NT2/D1 (cell line): Measurements from ENCODE around the gene ARAP2.

ENCODE experiments used
- DNase-seq: peaks from one replicate; pipeline ENCODE4 v3.0.0-alpha.2; 2011; ENCODE audit warnings: low read depth, low spot score
- H3K27me3 ChIP-seq: 2 replicates; pipeline ENCODE4 v1.6.0; 2011; ENCODE audit warnings: mild to moderate bottlenecking; ENCODE audit not compliant: insufficient read length, insufficient read depth
- H3K36me3 ChIP-seq: 2 replicates; pipeline ENCODE4 v1.6.1; 2011; ENCODE audit warnings: mild to moderate bottlenecking, low read length, mixed read lengths; ENCODE audit not compliant: insufficient read depth, insufficient read length
- H3K4me1 ChIP-seq: 2 replicates; pipeline ENCODE4 v1.5.1; 2011; ENCODE audit not compliant: insufficient read depth, insufficient read length
- H3K4me3 ChIP-seq: 2 replicates; pipeline ENCODE4 v1.5.1; 2011; ENCODE audit warnings: low read depth; ENCODE audit not compliant: insufficient read length
- H3K9ac ChIP-seq: 2 replicates; pipeline ENCODE4 v1.6.0; 2011; ENCODE audit warnings: low read depth; ENCODE audit not compliant: insufficient read length
- H3K9me3 ChIP-seq: 2 replicates; pipeline ENCODE4 v1.5.1; 2011; ENCODE audit warnings: mild to moderate bottlenecking, low read length; ENCODE audit not compliant: insufficient read depth
- SUZ12 ChIP-seq: IDR thresholded peaks from 2 replicates; pipeline ENCODE4 v1.6.1; 2011; ENCODE audit not compliant: insufficient read length, insufficient read depth; ENCODE audit errors: extremely low read depth
- YY1 ChIP-seq: IDR thresholded peaks from 2 replicates; pipeline ENCODE4 v1.6.1; 2011; ENCODE audit not compliant: insufficient read length, insufficient read depth
- ZNF274 ChIP-seq: IDR thresholded peaks from 2 replicates; pipeline ENCODE4 v1.6.1; 2011; ENCODE audit warnings: mild to moderate bottlenecking, low read depth, low read length

Gene ARAP2

DNA sequence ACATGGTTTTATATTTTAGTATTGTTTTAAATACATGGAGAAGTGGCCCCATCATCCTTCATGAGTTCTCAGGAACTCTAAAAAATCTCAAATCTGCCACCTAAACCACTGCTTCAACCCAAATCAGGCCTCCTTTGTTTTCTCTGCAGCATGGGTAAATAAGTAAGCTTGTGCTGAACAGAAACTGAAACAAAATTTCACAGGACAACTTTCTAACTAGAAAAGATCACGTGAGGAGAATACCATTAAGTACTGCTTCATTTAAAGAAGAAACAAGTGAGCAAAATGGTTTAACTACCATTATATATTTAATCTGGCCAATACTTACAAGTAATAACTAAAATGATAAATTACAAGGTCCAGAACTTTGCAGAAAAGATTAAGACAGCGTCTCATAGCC is 2.5 kb downstream of the ARAP2 start:
- H3K4me1 ChIP-seq = no peaks in the 10 kb centered on the region
- H3K9me3 ChIP-seq = no peaks in the 10 kb centered on the region
- H3K27me3 ChIP-seq = peaks cover 29% of the 10 kb centered on the region
- H3K9ac ChIP-seq = no peak overlapping the region
- TF ChIP-seq YY1 (no peak), SUZ12 (no peak), ZNF274 (no peak)
- no peaks in the 10 kb centered on the region for H3K36me3 ChIP-seq
- no peak overlapping the region for H3K4me3 ChIP-seq
- no peak for DNase-seq

DNA sequence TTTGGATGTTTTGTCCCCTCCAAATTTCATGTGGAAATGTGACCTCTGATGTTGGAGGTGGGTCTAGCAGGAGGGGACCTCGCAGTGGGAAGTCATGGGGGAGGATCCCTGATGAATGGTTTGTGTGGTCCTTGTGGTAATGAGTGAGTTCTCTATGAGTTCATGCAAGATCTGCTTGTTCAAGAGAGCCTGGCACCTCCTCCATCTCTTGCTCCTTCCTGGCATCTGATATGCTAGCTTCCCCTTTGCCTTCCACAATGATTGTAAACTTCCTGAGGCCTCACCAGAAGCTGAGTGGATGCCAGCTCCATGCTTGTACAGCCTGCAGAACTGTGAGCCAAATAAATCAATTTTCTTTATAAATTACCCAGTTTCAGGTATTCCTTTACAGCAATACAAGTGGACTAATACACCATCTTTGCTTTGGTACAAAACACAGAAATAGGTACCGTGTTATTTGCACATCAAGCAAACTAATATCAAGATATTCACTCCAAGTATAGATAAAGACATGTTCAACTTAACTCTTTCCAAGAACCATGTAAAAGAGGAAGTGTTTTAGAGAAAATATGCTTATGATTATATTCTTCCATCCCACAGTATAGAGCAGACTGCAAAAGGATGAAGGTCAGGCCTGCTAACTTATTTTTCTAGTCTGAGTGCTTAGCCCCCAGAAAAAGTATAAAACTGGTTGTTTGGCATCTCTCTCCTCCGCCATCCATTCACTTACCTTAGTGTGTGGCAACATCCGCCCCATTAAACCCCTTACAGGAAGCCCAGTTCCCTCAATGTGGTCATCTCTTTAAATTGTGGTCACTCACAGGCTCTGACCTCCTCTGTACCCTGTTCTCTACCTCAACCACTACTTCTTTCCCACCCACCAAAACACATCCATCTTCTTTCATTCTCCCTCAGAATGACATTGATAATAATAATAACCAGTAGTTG is 6.7 kb downstream of the ARAP2 start:
- TF ChIP-seq SUZ12 = no peak
- TF ChIP-seq ZNF274 = no peak
- TF ChIP-seq YY1 = no peak
- no peaks in the 10 kb centered on the region for H3K9me3 ChIP-seq
- H3K27me3 ChIP-seq = peaks cover 5% of the 10 kb centered on the region
- H3K9ac ChIP-seq = no peak overlapping the region
- no peaks in the 10 kb centered on the region for H3K36me3 ChIP-seq
- no peak overlapping the region for H3K4me3 ChIP-seq
- no peaks in the 10 kb centered on the region for H3K4me1 ChIP-seq
- DNase-seq = no peak

DNA sequence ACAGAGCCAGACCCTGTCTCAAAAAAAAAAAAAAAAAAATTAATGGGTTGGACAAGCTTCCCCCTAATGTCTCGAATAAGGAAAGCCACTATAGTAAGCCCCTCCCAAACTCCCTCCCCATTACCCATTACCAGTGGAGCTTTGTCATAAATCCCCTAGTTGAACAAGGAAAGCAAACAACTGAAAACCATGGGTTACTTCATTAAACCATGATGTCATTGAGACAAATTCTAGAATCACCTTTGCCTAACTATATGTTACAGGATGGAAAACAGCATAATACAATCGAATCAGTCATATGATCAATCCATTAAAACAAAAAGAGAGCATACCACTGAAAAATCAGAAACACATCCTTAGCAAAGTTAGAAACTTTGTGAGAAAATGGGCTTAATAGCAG is 8.2 kb downstream of the ARAP2 start:
- Histone ChIP-seq H3K27me3 (no peaks in the 10 kb centered on the region), H3K9me3 (no peaks in the 10 kb centered on the region), H3K4me1 (no peaks in the 10 kb centered on the region), H3K36me3 (no peaks in the 10 kb centered on the region), H3K9ac (no peak overlapping the region), H3K4me3 (no peak overlapping the region)
- no peak for TF ChIP-seq SUZ12
- no peak for TF ChIP-seq YY1
- TF ChIP-seq ZNF274 = no peak
- no peak for DNase-seq

DNA sequence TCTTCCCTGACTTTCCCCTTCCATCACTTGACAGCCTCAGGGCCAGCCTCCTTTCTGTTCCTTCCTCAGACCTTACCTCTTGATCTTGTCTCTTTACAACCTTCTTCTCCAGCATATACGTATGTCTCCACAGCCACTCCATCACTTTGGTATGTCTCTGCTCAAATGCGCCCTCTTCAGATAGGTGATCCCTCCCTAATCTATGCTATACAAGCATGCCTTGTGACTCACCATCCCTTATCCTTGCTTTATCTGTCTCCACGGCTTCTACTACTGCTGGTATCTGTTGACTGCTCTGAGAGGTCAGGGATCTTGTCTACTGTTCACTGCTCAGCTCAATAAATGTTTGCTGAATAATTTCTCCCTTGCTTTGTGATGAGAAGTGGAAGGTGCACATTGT is 9.0 kb downstream of the ARAP2 start:
- Histone ChIP-seq H3K4me1 (no peaks in the 10 kb centered on the region), H3K4me3 (no peak overlapping the region), H3K9ac (no peak overlapping the region), H3K36me3 (no peaks in the 10 kb centered on the region), H3K9me3 (no peaks in the 10 kb centered on the region), H3K27me3 (no peaks in the 10 kb centered on the region)
- no peak for DNase-seq
- TF ChIP-seq ZNF274 (no peak), SUZ12 (no peak), YY1 (no peak)

DNA sequence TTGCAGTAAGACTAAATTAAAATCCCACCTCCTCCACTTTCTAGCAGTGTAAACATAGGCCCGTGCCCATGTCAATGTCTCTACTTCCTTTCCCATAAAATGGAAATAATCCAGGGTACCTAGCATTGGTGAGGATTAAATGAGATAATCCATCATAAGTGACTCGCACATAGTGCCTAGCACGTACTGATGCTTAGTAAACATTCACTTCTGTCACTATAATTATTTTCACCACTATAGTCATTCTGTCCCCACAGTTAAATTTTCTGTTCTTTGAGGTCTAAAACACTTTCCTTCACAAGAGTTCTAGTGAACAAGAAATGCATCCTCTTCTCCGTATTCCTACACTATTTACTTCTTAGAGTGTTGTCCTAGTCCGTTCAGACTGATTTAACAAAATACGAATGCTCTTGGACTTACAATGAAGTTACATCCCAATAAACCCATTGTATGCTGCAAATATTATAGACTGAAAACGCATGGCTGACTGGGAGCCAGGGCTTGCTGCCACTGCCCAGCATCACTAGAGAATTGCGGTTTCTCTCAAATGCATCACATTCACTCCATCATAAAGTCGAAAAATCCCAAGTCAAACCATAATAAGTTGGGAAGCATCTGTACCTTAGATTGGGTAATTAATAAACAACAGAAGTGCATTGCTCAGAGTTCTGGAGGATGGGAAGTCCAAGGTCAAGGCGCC is 10.6 kb downstream of the ARAP2 start:
- H3K9ac ChIP-seq = no peak overlapping the region
- H3K36me3 ChIP-seq = no peaks in the 10 kb centered on the region
- H3K9me3 ChIP-seq = no peaks in the 10 kb centered on the region
- DNase-seq = no peak
- no peaks in the 10 kb centered on the region for H3K4me1 ChIP-seq
- no peak overlapping the region for H3K4me3 ChIP-seq
- TF ChIP-seq YY1 (no peak), ZNF274 (no peak), SUZ12 (no peak)
- no peaks in the 10 kb centered on the region for H3K27me3 ChIP-seq

DNA sequence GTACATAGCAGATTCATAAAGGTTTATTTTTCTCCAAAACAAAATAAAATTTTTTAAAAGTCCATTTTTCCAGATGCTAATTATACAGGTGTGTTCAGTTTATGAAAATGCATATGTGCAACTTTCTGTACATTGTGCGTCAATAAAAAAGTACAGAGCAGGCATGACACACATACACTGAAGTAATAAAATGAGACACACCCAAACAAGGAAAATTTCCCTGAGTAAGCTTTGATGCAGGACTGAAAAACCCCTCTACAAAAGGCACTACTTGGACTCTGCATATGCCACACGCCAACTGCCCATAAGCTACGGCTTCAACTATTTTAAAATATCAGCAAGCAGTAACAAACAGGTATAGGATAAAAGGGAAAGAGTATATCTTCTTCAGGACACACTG is 13.8 kb downstream of the ARAP2 start:
- Histone ChIP-seq H3K9ac (no peak overlapping the region), H3K4me1 (no peaks in the 10 kb centered on the region), H3K4me3 (no peak overlapping the region), H3K9me3 (no peaks in the 10 kb centered on the region), H3K27me3 (no peaks in the 10 kb centered on the region), H3K36me3 (no peaks in the 10 kb centered on the region)
- TF ChIP-seq SUZ12 = no peak
- TF ChIP-seq ZNF274 = no peak
- TF ChIP-seq YY1 = no peak
- no peak for DNase-seq

DNA sequence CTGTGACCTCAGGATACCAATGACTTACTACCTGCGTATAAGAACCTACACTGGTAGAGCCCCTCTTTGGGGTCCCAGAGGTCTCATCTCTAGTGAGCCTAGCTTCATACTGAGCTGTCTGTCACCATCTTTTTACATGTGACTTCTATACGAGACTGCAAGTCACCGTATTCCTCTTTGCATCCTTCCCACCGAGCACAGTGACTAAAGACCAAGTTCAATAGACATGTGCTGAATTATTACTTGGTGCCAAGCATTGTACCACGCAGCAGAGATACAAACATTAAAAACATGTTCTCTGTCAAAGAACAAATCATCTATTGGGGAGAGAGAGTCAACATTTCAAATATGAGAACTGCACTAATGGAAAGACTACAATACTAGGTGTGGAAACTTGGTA is 16.4 kb downstream of the ARAP2 start:
- no peaks in the 10 kb centered on the region for H3K36me3 ChIP-seq
- H3K9ac ChIP-seq = no peak overlapping the region
- H3K27me3 ChIP-seq = no peaks in the 10 kb centered on the region
- no peaks in the 10 kb centered on the region for H3K9me3 ChIP-seq
- no peaks in the 10 kb centered on the region for H3K4me1 ChIP-seq
- TF ChIP-seq YY1 = no peak
- TF ChIP-seq ZNF274 = no peak
- no peak for TF ChIP-seq SUZ12
- DNase-seq = no peak
- H3K4me3 ChIP-seq = no peak overlapping the region
